Hematopoietic multipotent progenitor cell (in vitro differentiated cells): ENCODE measurements around the gene FASTK. TPM values are rescaled to one million over a fixed set of nuclear protein-coding genes. Genes with fewer than 3 reads are reported as not detected.
"Not testable (repeated sequence)": the region's sequence is repeated elsewhere in the genome, so short reads cannot be mapped to it uniquely, and the experiment has no call there.

Experiments used
- DNase-seq, 3 donors: peaks; one replicate each; pipeline ENCODE4 v3.0.0-alpha.2; 2011 to 2015; ENCODE audit warnings: low read depth in 2 of 3, low spot score in 2 of 3
- total RNA-seq: library from RNA; depleted of rRNA; stranded (reverse); fragments of >200 nt; gene quantifications from one replicate; pipeline ENCODE4 v1.2.3, GENCODE V29; 2012

Gene FASTK
- total RNA-seq, 1 donor, result 64.4 TPM

DNA sequence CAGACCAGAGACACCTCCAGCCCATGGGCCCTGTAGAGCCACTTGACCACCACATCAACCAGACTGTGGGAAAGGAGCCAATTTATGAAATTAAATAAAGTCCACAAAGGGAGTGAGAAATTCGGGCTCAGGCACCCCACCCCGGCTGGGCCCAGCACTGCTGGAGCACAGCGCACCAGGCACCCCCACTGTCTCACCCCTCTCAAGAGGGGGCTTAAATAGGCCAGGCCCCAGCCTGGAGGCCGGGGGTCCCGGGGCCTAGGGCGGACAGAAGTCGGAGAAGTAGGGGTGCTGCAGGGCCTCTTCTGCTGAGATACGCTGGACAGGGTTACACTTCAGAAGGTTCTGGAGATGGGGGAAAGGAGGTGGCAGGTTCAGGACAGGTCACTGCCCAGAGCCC is 26.9 kb downstream of the FASTK start:
- DNase-seq, result no peak

DNA sequence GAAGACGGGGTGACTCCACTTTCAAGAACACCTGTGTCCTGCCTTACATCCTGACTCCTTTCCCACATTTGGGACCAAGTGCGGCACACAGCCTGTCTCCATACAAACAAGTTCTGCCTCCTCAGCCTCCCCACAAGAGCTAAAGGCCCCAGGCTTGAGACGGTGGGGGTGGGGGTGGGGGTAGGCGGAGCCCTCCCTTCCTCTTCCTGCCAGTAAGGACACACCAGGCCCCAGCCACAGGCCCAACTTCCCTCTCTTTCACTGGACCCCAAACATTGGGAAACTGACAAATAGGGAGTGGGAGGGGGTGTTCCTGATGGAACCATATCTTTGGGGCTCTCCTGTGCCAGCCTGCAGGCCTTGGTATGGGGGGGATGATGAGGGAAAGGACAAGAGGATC is 27.5 kb downstream of the FASTK start:
- no peak for DNase-seq

DNA sequence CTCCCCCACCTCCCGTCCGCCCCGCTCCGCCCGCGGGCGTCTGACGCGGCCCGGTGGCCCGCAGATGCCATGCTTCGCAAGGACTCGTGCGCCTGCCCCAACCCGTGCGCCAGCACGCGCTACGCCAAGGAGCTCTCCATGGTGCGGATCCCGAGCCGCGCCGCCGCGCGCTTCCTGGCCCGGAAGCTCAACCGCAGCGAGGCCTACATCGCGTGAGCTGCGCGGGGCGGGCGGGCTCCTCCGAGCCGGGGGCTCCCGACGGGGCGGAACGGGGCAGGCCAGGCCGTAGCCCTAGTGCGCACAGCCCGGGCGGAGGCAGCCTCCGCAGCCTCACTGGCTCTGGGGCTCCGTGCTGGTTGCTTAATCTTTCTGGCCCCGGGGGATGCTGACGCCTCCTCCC is 29.5 kb downstream of the FASTK start:
- peak; percentile 43 to 88 (median 78) for DNase-seq

DNA sequence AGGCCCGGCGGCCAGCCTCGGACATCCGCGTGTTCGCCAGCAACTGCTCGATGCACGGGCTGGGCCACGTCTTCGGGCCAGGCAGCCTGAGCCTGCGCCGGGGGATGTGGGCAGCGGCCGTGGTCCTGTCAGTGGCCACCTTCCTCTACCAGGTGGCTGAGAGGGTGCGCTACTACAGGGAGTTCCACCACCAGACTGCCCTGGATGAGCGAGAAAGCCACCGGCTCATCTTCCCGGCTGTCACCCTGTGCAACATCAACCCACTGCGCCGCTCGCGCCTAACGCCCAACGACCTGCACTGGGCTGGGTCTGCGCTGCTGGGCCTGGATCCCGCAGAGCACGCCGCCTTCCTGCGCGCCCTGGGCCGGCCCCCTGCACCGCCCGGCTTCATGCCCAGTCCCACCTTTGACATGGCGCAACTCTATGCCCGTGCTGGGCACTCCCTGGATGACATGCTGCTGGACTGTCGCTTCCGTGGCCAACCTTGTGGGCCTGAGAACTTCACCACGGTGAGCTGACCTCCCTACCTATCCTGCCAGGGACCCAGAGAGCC is 31.6 kb downstream of the FASTK start:
- DNase-seq, result no peak

DNA sequence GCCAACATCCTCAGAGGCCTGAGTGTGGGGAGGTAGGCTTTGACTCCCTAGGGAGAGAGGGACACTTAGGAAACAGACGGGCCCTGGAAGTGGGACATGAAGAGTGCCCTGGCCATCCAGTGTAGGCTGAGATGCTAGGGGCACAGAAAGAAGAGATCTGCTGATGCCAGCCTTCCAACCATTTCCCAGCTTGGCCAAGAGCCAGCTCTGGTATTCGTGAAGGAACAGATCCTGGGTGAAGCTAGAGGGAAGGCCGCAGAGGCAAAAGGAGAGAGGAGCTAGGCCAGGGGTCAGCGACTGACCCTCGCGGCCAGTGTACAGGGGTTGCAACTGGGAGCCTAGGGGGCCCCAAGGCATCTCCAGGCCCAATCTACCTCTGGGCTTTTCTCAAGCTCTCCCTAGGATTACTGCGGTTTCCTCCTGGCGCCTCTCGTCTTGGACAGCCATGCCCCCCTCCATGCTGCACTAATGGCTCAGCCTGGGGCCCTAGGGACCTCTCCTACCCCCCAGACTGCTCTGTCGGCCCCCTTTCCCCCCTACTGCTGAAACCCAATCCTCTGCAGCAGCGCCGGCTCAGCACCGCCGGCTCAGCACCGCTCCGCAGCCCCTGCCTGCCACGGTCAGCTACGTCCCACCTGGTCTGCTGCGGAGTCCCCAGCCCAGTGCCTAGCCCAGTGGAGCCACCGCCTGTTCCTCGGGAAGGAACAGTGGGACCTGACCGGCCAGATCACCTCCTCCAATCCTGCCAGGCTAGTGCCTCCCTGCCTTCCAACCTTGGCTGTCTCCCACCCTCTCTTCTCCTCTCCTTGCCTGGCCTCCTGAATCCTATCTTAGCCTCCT is 32.4 kb downstream of the FASTK start, which contains the start of gene ASIC3:
TSS of gene ASIC3 (plus strand) at position 556 of the 840 bp plus-strand sequence. CDS start 355 bp downstream, outside the sequence.
- no peak for DNase-seq

DNA sequence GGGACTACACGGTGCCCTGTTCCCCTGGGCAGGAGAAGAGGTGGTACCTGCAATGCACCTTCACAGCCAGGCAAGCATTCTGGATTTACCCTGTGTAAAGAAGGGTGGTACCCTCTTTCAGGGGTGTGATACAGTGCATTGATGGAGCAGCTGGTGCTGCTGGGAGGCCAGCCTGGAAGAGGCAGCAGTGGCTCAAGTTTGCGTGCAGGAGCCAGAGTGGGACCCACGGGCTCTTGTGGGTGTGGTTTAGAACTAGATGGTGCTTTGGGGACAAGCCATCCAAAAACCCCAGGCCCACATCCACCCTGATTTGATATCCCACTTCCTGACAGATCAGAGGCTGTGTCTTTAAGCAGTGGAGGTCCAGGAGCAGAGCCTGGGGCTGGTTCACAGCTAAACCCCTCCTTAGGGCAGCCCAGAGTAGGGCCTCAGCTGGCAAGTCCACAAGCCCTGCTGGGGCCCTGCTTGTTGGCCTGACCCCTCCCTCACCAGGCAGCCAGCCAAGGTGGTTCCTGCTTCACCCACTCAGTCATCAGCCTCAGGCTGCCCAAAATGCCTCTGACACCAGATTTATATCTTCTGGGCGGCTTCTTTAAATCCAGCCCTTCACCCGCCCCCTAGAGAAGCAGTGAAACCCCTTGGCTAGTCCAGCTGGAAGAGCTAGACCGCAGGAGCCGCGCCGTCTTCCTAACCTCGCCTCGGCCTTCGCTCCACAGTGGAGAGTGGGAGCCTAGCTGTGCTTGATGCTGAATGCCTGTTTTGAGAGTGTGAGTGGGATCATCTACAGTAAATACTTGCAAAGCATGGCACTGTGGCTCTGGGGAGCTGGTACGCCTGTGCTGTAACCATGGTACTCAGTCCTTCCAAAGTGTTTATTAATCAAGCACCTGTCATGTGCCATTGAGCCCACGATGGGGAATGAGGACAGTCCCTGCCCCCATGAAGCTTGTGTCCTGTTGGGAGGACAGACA is 33.7 kb downstream of the FASTK start:
- DNase-seq, result peak in 2 of 3 donors; percentile 59 to 78

DNA sequence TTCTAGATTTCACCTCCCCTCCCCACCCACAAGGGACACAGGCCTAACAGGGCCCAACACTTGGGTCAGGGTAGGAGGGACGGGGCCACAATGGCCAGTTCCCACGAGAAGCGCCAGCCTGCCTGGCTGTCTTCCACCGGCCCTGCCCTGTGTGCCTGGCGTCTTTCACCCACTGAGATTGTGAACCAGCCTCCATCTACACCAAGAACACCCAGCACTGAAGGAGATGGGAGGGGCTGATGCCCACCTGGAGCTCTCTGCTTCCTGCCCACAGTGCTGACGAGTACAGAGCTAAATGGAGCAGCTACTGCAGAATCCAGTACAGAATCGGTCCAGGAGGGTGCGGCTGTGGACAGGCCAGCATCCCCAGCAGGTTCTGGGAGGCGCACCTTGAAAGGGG is 34.6 kb downstream of the FASTK start:
- DNase-seq, result no peak

DNA sequence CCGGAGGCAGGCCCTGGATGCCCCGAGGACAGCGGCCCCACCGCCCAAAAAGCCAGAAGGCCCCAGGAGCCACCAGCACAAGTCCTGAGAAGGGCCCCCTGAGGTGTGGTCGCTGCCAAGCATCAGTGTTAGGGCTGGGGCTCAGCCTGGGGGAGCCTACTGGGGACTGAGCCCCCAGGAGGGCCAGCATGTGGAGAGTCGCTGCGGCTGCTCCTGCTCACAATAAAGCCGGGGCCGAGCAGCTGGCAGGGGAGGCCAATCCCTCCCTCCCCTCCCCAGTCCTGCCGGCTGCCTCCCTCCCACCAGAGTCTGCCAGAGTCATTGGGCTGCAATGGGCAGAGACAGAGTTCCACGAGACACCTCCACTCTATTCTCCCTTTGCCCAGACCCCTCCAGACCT is 35.3 kb downstream of the FASTK start:
- no peak for DNase-seq

DNA sequence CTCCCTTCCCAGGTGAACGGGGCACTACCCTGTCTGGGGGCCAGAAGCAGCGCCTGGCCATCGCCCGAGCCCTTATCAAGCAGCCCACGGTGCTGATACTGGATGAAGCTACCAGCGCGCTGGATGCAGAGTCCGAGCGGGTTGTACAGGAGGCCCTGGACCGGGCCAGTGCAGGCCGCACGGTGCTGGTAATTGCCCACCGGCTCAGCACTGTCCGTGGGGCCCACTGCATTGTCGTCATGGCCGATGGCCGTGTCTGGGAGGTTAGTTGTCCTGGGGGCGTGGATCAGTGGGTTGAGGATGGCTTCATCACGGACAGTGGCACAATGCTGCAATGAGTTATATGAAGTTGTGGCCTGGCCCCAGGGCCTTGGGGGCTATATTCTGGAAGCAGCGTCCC is 36.6 kb downstream of the FASTK start:
- DNase-seq, result no peak

DNA sequence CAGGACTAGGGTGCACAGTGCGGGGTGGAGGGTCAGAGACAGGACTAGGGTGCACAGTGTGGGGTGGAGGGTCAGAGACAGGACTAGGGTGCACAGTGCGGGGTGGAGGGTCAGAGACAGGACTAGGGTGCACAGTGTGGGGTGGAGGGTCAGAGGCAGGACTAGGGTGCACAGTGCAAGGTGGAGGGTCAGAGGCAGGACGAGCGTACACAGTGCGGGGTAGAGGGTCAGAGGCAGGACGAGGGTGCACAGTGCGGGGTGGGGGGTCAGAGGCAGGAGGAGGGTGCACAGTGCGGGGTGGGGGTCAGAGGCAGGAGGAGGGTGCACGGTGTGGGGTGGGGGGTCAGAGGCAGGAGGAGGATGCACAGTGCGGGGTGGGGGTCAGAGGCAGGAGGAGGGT is 37.2 kb downstream of the FASTK start:
- DNase-seq, result not testable (repeated sequence)

DNA sequence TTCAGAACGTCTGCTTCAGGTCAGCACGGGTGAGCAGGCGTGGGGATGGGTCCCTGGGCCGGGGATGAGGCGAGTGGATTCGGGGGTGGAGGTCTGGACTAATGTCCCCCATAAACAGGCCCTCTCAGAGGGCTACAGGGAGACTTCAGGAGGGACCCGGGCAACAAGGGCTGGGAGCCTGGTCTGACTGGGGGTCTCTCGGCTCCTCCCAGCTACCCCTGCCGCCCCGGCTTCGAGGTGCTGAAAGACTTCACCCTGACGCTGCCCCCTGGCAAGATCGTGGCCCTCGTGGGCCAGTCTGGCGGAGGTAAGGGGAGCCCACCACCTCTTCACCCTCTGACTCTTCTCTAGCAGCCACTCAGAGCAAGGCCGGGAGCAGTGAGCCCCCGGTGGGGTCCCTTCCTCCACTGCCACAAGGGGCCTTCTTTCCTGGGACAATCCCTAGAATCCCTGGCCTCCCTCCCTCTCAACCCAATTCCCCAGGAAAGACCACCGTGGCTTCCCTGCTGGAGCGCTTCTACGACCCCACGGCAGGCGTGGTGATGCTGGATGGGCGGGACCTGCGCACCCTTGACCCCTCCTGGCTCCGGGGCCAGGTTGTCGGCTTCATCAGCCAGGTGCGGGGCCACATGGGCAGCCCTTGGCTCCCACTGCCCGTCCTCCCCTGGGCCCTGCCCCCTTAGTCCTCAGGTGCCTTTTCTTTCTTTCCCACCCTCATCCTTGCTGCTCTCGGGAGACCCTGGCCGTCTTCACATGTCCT is 39.8 kb downstream of the FASTK start:
- DNase-seq, result no peak

DNA sequence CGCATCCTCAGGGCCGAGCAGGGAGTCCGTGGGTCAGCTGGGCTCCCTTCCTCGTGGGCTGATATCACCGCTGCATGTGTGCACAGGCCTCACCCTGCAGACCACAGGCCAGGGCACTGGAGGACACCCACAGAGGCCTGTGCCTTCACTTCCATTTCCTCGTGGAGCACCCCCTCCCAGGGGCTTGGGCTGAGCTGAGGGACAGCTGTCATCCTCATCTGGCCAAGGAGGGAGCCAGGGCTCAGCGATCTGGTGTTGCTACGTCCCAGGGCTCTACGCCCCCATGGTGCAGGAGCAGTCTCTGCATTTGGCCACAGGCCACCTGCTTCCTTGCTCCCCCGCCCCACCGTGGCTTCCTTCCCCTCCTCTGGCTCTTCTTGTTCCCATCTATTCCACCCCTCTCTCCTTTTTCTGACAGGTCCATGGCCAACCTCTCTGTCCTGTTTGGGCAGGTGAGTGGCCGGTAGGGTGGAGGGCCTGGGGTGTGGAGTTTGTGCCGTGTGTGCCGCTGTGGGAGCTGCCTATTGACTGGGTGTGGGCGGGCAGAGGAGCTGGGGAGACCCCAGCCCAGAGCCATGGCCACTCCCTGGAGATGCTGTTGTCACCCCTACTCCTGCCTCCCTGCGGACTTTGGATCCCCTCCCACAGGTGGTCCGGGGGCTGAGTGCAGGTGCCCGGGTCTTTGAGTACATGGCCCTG is 40.6 kb downstream of the FASTK start:
- peak in 1 of 3 donors; percentile 22 for DNase-seq

DNA sequence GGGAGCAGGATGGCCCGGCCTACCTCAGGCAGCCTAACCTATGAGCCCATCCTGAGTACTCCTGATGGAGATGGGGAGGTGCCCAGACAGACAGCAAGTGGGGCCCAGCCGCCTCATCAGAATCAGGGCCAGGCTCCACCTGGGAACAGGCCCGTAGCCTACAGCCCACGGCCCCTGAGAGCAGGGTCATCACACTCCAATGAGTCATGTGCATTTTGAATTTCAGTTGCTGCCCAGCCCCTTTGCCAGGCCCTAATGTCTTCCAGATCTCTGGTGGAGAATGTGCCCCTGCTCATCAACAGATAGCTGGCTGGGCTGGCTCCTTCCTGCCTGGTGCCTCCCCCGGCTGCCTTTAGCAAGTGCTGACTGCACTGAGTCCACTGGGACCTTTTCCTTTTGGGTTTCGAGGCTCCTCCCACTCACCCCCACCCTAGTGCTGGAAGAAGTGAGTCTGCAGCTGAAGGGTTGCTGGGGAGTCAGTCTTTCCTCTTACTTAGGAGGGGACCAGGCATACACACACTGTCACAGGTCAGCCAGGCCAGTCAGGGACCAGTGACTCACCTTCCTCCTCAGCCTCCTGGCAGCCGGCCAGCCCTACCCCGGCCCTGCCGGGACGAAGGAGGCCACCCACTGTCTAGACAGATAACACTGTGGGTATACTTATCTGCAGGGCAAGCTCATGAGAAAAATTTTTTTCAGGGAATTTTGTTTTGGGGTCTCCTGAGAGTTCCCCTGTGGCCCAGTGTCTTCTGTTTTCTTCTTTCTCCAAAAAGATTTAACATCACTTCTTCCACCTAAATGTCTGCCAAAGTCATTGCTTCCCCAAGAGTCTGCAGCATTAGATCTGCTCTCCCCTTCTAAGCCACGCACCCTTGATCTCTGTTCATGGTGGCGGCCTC is 41.4 kb downstream of the FASTK start:
- peak in 2 of 3 donors; percentile 77 to 90 for DNase-seq

DNA sequence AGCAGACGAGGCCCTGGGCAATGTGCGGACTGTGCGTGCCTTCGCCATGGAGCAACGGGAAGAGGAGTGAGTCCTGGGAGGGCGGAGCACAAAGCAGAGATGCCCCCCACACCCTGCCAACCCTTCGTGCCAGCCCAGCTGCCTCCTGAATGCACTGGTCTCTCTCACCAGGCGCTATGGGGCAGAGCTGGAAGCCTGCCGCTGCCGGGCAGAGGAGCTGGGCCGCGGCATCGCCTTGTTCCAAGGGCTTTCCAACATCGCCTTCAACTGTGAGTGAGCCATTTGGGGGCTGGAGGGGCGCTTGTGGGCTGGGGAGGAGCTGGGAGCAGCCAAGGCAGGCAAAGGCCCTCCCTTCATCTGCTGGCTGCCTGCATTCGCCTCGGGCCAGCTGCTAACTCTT is 44.7 kb downstream of the FASTK start:
- no peak for DNase-seq

DNA sequence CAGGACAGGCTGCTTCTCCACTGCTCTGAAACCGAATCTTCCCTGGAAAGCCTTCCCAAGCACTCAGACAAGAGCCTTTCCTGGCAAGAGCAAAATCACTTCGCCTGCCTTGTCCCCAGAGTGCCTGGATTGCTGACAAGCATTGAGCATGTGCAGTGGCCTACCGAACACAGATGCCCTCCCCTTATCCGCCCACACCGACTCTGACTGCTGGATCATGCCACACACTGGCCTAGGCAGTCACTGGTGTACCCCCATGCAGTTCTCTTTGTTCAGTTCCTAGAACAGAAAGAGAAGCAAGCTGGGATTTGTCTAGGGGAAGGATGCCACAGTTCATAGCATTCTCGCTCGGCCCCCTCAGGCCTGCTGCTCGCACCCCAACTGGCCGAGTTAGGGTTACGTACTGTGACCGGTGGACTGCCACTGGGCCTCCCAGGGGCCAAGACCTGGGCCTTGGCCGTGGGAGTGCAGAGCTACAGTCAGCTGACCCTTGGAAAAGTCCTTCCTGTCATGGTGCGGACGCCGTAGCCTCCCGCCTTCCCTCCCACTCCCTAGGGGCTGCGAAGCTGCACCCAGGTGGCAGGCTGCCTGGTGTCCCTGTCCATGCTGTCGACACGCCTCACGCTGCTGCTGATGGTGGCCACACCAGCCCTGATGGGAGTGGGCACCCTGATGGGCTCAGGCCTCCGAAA is 45.4 kb downstream of the FASTK start:
- no peak for DNase-seq

DNA sequence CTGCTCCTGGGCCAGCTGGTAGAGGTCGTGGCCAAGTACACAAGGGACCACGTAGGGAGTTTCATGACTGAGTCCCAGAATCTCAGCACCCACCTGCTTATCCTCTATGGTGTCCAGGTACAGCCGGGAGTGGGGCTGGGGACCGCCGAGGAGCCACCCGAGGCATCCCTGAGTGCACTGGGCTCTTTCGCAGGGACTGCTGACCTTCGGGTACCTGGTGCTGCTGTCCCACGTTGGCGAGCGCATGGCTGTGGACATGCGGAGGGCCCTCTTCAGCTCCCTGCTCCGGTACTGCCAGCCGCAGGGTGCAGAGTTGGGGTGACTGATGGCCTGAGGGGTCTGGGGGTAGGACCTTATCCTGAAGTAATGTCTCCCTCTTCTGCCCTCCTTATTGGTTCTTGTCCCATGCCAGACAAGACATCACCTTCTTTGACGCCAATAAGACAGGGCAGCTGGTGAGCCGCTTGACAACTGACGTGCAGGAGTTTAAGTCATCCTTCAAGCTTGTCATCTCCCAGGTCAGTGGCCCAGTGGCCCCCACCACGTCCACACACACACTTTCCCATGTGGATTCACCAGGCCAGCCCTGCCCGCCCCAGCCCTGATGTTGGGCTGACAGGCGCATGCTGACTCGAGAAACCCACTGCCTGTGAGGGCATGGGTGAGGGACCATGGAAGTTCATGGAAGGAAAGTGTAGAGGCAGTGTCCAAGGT is 46.1 kb downstream of the FASTK start:
- DNase-seq, result no peak

DNA sequence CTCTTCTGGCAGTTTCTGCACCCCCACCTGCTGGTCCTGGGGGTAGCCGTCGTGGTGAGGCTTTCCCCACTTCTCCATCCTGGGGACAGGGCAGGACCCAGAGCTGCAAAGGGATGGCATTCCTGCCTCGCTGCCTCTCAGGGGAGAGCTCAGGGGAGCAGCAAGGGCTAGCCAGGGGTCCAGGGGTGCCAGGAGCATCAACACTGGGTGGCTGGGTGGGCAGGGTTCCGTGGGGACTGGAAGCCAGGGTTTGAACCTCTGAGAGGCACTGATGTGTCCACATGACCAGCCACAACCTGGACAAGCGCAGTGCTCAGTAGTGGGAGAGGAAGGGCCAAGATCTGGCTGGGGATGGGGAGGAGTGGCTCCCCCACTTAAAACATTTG is 46.8 kb downstream of the FASTK start:
- DNase-seq, result no peak
